GM12801 (cell line): Measurements from ENCODE around the gene ZFAND3.

ENCODE experiments used
- CTCF ChIP-seq: IDR thresholded peaks from one replicate; pipeline ENCODE4 v1.5.1; 2011; ENCODE audit warnings: control low read depth; ENCODE audit not compliant: insufficient read length; ENCODE audit errors: extremely low read depth

ZFAND3 gene

GRCh38 chr6:38068854-38069590 lies 249.5 kb downstream of the ZFAND3 start:
- TF ChIP-seq CTCF = no peak

- no peak for TF ChIP-seq CTCF
Measured at GRCh38 chr6:38077488-38078030, 258.0 kb downstream of the ZFAND3 start.

- TF ChIP-seq CTCF = no peak
Measured at GRCh38 chr6:38078671-38079070, 259.1 kb downstream of the ZFAND3 start.

- no peak for TF ChIP-seq CTCF
Measured at GRCh38 chr6:38079107-38079506, 259.6 kb downstream of the ZFAND3 start.

- no peak for TF ChIP-seq CTCF
Measured at GRCh38 chr6:38079537-38079936, 260.0 kb downstream of the ZFAND3 start.

- no peak for TF ChIP-seq CTCF
Measured at GRCh38 chr6:38080360-38080759, 260.8 kb downstream of the ZFAND3 start.

GRCh38 chr6:38080889-38081288 lies 261.4 kb downstream of the ZFAND3 start:
- no peak for TF ChIP-seq CTCF
